ENCODE measurements around the gene KLK13. TPM values are rescaled to one million over a fixed set of nuclear protein-coding genes. Genes with fewer than 3 reads are reported as not detected.

Gene KLK13, protein sequence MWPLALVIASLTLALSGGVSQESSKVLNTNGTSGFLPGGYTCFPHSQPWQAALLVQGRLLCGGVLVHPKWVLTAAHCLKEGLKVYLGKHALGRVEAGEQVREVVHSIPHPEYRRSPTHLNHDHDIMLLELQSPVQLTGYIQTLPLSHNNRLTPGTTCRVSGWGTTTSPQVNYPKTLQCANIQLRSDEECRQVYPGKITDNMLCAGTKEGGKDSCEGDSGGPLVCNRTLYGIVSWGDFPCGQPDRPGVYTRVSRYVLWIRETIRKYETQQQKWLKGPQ
- not detected in 2 replicates for total RNA-seq

DNA sequence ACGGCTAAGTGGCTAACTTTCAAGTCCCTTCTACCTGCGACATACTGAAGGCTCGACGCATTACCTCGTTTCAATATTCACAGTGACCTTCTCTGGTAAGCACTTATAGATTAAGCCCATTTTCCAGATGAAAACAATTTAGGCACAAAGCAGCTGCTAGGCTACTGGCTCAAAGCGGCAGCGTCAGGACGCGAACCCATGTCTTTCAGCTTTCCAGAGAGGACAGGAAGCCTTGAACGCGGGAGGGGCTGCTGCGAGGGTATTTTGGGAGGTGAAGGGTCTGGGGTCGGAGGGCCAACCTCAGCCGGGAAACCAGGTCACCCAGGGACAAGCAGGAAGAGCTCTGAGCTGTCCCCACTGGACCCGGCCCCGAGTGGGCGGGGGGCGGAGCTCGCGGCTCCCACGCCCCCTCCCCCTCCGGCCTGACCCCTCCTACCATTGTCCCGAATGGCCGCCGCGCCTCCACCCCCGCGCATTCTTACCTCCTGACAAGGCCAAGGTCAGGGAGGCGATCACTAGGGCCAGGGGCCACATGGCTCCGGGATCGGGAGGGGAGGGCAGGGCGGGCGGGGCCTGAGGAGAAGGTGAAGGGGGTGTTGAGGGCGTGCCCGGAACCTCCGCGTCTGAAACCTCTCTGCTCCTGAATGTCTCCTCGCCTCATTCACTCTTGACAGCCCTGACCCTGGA lies at the start of gene KLK13:
KLK13 (minus strand) TSS at position 559 of the 687 bp plus-strand sequence; CDS start at position 534, 25 bp downstream.

DNA sequence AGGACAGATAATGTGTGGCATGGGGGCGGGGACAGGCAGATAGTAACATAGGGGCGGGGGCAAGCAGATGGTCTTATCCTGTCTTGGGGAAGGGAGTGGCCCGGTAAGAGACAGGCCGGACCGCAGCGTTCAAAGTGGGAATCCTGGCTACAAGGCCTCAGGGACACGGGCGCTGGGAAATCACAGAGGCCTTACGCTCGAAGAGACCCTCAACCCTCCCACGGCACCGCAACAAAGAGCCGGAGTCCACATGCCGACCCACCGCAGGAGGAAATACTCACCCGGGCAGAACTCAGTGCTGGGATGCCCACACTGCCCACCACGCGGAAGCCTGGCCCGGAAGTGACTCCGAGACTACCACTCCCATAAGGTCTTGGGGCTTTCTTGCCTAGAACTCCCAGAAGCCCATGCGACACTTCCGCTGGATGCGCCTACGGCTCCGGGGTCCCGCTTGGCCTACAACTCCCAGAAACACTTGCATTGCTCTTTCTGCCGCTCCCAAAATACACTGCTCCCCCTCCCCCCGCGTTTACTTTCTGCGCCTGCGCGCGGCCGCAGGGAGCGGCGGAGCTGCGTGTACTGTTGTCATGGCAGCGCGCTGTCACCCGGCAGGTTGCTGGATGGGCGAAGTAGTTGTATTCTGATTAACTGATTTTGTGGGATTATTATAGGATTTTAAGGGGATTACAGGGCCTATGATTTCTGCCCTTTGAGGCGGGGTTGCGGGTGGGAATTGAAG lies 43.3 kb upstream of the KLK13 start, which contains the start of gene CTU1:
CTU1 (minus strand) TSS at position 344 of the 739 bp plus-strand sequence. CDS start 3,840 bp downstream, outside the sequence.

DNA sequence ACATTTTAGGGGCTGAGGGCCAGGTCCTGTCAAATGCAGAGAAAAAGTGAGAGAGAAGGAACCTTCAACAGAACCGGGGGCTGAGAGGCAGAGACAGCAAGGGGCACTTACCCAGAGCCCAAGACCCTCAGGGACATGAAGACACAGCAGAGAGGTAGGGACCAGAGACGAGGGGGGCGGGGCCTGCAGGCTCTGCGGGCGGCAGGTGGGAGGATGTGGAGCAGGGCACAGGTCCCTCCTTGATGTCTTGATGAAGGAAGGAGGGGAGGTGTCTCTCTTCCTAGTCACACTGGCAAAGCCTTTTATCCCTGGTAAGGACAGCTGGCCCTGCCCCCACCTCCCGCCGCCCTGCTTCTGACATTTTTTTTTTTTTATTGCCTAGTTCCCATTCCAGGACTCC lies 17.7 kb upstream of the KLK13 start, which contains the start of gene KLK14:
KLK14 (minus strand) TSS at position 277 of the 400 bp plus-strand sequence; CDS start at position 4, 273 bp downstream.

DNA sequence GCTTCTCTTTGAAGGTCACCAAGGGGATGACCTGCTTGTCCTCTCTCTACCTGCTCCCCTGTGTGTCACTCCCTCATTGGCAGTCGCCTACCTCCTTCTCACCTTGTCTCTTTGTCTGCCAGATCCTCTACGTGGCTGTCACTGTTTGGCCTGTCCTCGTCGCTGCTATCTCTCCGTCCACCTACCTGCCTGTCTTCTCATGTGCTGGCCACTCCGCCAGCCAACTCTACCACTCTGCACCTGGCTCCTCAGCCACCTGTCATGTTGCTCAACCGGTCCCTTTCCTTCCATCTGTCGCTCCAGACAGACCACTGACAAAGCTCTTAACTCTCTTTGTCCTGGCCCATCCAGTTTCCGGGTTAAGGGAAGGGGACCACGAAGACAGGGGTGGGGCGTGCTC lies 30.2 kb downstream of the KLK13 start, which contains the start of gene KLK12:
KLK12 (minus strand) TSS at position 299 of the 400 bp plus-strand sequence. CDS start 381 bp downstream, outside the sequence.

DNA sequence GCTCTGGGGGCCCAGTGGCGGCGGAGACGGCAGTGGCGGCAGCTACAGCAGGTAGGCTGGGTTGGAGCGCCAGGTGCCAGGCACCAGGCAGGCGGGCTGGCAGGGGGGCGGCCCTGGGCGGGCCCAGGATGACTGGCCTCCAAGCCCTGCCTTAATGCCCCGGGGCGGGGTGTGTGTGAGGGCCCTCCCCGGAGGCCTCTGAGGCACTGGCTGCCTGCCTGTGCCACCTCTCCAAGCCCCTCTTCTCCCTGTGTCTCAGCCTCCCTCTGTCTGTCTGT lies 38.4 kb downstream of the KLK13 start, which contains the start of gene KLK11:
KLK11 (minus strand) TSS at position 63 of the 278 bp plus-strand sequence. CDS start 985 bp downstream, outside the sequence.

DNA sequence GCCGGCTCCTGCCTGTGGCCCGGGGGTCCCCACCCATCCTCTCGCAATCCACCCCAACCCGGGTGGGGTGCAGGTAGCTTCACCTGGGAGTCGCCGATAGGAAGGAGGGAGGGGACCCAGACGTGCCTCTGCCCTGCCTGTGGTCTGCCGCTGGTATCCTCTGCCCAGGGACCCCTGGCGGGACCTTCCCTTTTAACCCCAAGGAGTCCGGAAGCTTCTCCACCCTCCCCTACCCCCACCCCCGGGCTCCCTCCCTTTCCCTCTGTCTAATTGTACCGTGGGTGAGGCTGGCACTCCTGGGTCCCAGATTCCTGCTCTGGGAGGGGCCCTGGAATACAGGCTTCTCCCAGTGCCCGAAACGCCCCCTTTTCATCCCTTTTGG lies 45.4 kb downstream of the KLK13 start, which contains the start of gene KLK10:
KLK10 (minus strand) TSS at position 166 of the 382 bp plus-strand sequence. CDS start 579 bp downstream, outside the sequence.

Other genes starting within 250 kb of the KLK13 start
- gene KLK1, start 241.3 kb downstream of the KLK13 start, total RNA-seq: not detected in 2 replicates
- gene KLK15, start 231.5 kb downstream of the KLK13 start, total RNA-seq: not detected in 2 replicates
- gene KLK3, start 210.2 kb downstream of the KLK13 start, total RNA-seq: not detected in 2 replicates
- gene KLK2, start 191.7 kb downstream of the KLK13 start, total RNA-seq: not detected in 2 replicates
- gene KLK4, start 153.7 kb downstream of the KLK13 start, total RNA-seq: not detected in 2 replicates
- not detected in 2 replicates for gene KLK5, start 112.1 kb downstream of the KLK13 start, total RNA-seq
- gene KLK6, start 95.5 kb downstream of the KLK13 start, total RNA-seq: not detected in 2 replicates
- gene KLK7, start 81.2 kb downstream of the KLK13 start, total RNA-seq: not detected in 2 replicates
- gene KLK8, start 63.5 kb downstream of the KLK13 start, total RNA-seq: not detected in 2 replicates
- not detected in 2 replicates for gene KLK10, start 45.4 kb downstream of the KLK13 start, total RNA-seq
- gene KLK11, start 38.5 kb downstream of the KLK13 start, total RNA-seq: not detected in 2 replicates
- gene KLK12, start 30.1 kb downstream of the KLK13 start, total RNA-seq: not detected in 2 replicates
- gene KLK14, start 17.8 kb upstream of the KLK13 start, total RNA-seq: not detected in 2 replicates
- gene CTU1, start 43.3 kb upstream of the KLK13 start, total RNA-seq: 9.4 and 9.8 TPM in 2 replicates
- gene SIGLEC9, start 59.8 kb upstream of the KLK13 start, total RNA-seq: 1.1 TPM in 1 of 2 replicates, not detected in the other
- gene SIGLEC7, start 77.2 kb upstream of the KLK13 start, total RNA-seq: not detected in 2 replicates
- gene CD33, start 160.0 kb upstream of the KLK13 start, total RNA-seq: not detected in 2 replicates
- not detected in 2 replicates for gene SIGLECL1, start 186.0 kb upstream of the KLK13 start, total RNA-seq
- gene IGLON5, start 246.6 kb upstream of the KLK13 start, total RNA-seq: not detected in 2 replicates